Adrenal gland (tissue), 12 donors: Measurements from ENCODE around the gene ELF1. TPM values are rescaled to one million over a fixed set of nuclear protein-coding genes. Genes with fewer than 3 reads are reported as not detected.

Source experiments
- DNase-seq, 7 donors: peaks; one replicate each; pipeline ENCODE4 v3.0.0-alpha.2; 2019 to 2020
- H3K27ac ChIP-seq, 5 donors: fragments of 200-600 bp; sonication (generic) in 4 of 5; 1 replicate in 3 of 5; 2 replicates in 2 of 5; pipeline versions ENCODE4 v1.5.1 to v1.8.0; 2016 to 2020; ENCODE audit warnings: mild to moderate bottlenecking in 1 of 5
- H3K27me3 ChIP-seq: fragments of 200-600 bp; 2 replicates; pipeline ENCODE4 v1.8.0; 2021
- H3K36me3 ChIP-seq, 2 donors: fragments of 200-600 bp; replicated peaks in 1 of 2; 1 replicate in 1 of 2; 2 replicates in 1 of 2; pipeline versions ENCODE4 v1.5.1 to v1.8.0; 2018 to 2022
- H3K4me1 ChIP-seq, 2 donors: fragments of 200-600 bp; replicated peaks in 1 of 2; 1 replicate in 1 of 2; 2 replicates in 1 of 2; pipeline versions ENCODE4 v1.5.1 to v1.8.0; 2018 to 2021
- H3K4me3 ChIP-seq, 4 donors: fragments of 200-600 bp; sonication (generic) in 3 of 4; one replicate each; pipeline ENCODE4 v1.5.1; 2016 to 2018
- H3K9me3 ChIP-seq, 3 donors: fragments of 200-600 bp; sonication (generic) in 1 of 3; replicated peaks in 1 of 3; 1 replicate in 2 of 3; 2 replicates in 1 of 3; pipeline versions ENCODE4 v1.5.1 to v1.8.0; 2016 to 2021
- CTCF ChIP-seq, 6 experiments: fragments of 450-650 bp in 4 of 6; fragments of 200-600 bp in 2 of 6; sonication (generic) in 1 of 6; IDR thresholded peaks; 1 replicate in 5 of 6; 2 replicates in 1 of 6; pipeline versions ENCODE4 v1.5.1 to v1.8.0; 2016 to 2021; ENCODE audit warnings: antibody characterized with exemption in 6 of 6, mild to moderate bottlenecking in 2 of 6, moderate library complexity in 1 of 6
- POLR2A ChIP-seq, 2 donors: fragments of 450-650 bp; IDR thresholded peaks; one replicate each; pipeline ENCODE4 v1.6.1; 2017; ENCODE audit warnings: antibody characterized with exemption in 2 of 2, mild to moderate bottlenecking in 2 of 2, moderate library complexity in 1 of 2
- WGBS, 4 donors: extraction: QIAGEN DNeasy Blood & Tissue Kit in 2 of 4; methylation state at CpG; one replicate each; pipeline versions ENCODE4 v1.1.5 to v1.1.7; 2013 to 2017; 5-methylcytosine and 5-hydroxymethylcytosine counted together
- intact Hi-C, 2 donors: fragments of 100-400 bp; cut with DNase I; formaldehyde crosslinking; loops; one replicate each; pipeline versions ENCODE4 v1.14.1 to v1.15.0; 2022 to 2023
- polyA plus RNA-seq, 3 donors: library from polyadenylated mRNA; stranded (reverse); fragments of 200-250 nt in 2 of 3; fragments of 350-450 nt in 1 of 3; fragmentation: Illumina TruSeq in 1 of 3; extraction: RNeasy Lipid Tissue Mini Kit (QIAGEN cat#74804) in 1 of 3; gene quantifications; one replicate each; pipeline ENCODE4 v1.2.3, GENCODE V29; 2013 to 2014
- total RNA-seq, 9 donors: library from RNA; depleted of rRNA in 4 of 9; stranded (reverse); fragments of >200 nt in 4 of 9; fragments of 120-200 nt in 1 of 9; fragmentation: NEBNext Ultra II Directional in 1 of 9; extraction: Animal tissue kit (Norgen Biotek cat#: 25700) in 1 of 9; gene quantifications; one replicate each; pipeline versions ENCODE4 v1.1.0 to v1.2.4, GENCODE V29; 2013 to 2023
- donor health status: healthy with polysubstance abuse.
- donor health status: Bipolar disorder and iron deficiency.
- donor health status: DM: yes; HTN: yes; CAD: no.
- donor health status: DM: no; HTN: no; CAD: no.
- donor health status: DM: no; HTN: no; CAD: no.
- donor health status: DM: yes; HTN: yes; CAD: no.

ELF1 gene
- total and polyA plus RNA-seq, 12 donors = 6.3 to 64.3 (median 51.7) TPM

GRCh38 chr13:40985381-40986100 is 33.6 kb downstream of the ELF1 start:
- TF ChIP-seq CTCF (IDR thresholded peaks at IDR 0.05) = no peak
- TF ChIP-seq POLR2A (IDR thresholded peaks at IDR 0.05) = no peak
- peak overlapping the region; percentile 54 to 83 (median 61) for H3K27ac ChIP-seq
- H3K4me1 ChIP-seq = peaks cover 27 to 61% of the 10 kb centered on the region in 2 donors
- no peak for DNase-seq
- H3K4me3 ChIP-seq = peak overlapping the region in 1 of 4 donors; percentile 52
- no peaks in the 10 kb centered on the region for H3K9me3 ChIP-seq
- no peaks in the 10 kb centered on the region for H3K36me3 ChIP-seq
- H3K27me3 ChIP-seq = no peaks in the 10 kb centered on the region
- 58 to 63% (median 61%) methylated on average over 5 of the region's 5 CpGs for WGBS, 4 donors
- intact Hi-C loops = no loop called here

GRCh38 chr13:40984668-40985366 is 34.3 kb downstream of the ELF1 start:
- intact Hi-C loops = no loop called here
- peaks cover 27 to 61% of the 10 kb centered on the region in 2 donors for H3K4me1 ChIP-seq
- no peaks in the 10 kb centered on the region for H3K9me3 ChIP-seq
- TF ChIP-seq CTCF (IDR thresholded peaks at IDR 0.05) (no peak), POLR2A (IDR thresholded peaks at IDR 0.05) (no peak)
- peak in 1 of 7 donors; percentile 16 for DNase-seq
- no peaks in the 10 kb centered on the region for H3K36me3 ChIP-seq
- peak overlapping the region in 1 of 4 donors; percentile 52 for H3K4me3 ChIP-seq
- H3K27ac ChIP-seq = peak overlapping the region; percentile 34 to 83 (median 61)
- WGBS, 4 donors = 3 to 9% (median 7%) methylated on average over 3 of the region's 3 CpGs
- H3K27me3 ChIP-seq = no peaks in the 10 kb centered on the region

- Histone ChIP-seq H3K9me3 (no peaks in the 10 kb centered on the region), H3K4me1 (peaks cover 27 to 61% of the 10 kb centered on the region in 2 donors), H3K27ac (peak overlapping the region; percentile 23 to 83 (median 72)), H3K27me3 (no peaks in the 10 kb centered on the region), H3K36me3 (no peaks in the 10 kb centered on the region), H3K4me3 (peak overlapping the region in 1 of 4 donors; percentile 52)
- TF ChIP-seq POLR2A (IDR thresholded peaks at IDR 0.05) (no peak), CTCF (IDR thresholded peaks at IDR 0.05) (no peak)
- WGBS, 4 donors = 65 to 78% (median 73%) methylated on average over 4 of the region's 4 CpGs
- intact Hi-C loops = no loop called here
- DNase-seq = no peak
Measured at GRCh38 chr13:40983725-40984667, 35.1 kb downstream of the ELF1 start.

GRCh38 chr13:40983259-40983658 is 35.9 kb downstream of the ELF1 start:
- Histone ChIP-seq H3K27ac (peak overlapping the region; percentile 23 to 83 (median 72)), H3K9me3 (no peaks in the 10 kb centered on the region), H3K4me3 (peak overlapping the region in 1 of 4 donors; percentile 9), H3K36me3 (no peaks in the 10 kb centered on the region), H3K27me3 (no peaks in the 10 kb centered on the region), H3K4me1 (peaks cover 27 to 58% of the 10 kb centered on the region in 2 donors)
- TF ChIP-seq CTCF (IDR thresholded peaks at IDR 0.05) (no peak), POLR2A (IDR thresholded peaks at IDR 0.05) (no peak)
- intact Hi-C loops = no loop called here
- DNase-seq = no peak
- 24 to 40% (median 32%) methylated on average over 2 of the region's 2 CpGs for WGBS, 4 donors
